HG03439 (cell line): ENCODE results near the gene ZBTB5.
A peak's percentile ranks its signal among the peaks of the same experiment; 100 is the strongest.
"Not testable (repeated sequence)": the region's sequence is repeated elsewhere in the genome, so short reads cannot be mapped to it uniquely, and the experiment has no call there.

Experiments
- ATAC-seq: cut with Tn5 transposase; IDR thresholded peaks from one replicate; pipeline ENCODE4 v1.9.1; 2021; ENCODE audit warnings: mild to moderate bottlenecking, moderate library complexity; ENCODE audit not compliant: unreplicated experiment

ZBTB5 gene

DNA sequence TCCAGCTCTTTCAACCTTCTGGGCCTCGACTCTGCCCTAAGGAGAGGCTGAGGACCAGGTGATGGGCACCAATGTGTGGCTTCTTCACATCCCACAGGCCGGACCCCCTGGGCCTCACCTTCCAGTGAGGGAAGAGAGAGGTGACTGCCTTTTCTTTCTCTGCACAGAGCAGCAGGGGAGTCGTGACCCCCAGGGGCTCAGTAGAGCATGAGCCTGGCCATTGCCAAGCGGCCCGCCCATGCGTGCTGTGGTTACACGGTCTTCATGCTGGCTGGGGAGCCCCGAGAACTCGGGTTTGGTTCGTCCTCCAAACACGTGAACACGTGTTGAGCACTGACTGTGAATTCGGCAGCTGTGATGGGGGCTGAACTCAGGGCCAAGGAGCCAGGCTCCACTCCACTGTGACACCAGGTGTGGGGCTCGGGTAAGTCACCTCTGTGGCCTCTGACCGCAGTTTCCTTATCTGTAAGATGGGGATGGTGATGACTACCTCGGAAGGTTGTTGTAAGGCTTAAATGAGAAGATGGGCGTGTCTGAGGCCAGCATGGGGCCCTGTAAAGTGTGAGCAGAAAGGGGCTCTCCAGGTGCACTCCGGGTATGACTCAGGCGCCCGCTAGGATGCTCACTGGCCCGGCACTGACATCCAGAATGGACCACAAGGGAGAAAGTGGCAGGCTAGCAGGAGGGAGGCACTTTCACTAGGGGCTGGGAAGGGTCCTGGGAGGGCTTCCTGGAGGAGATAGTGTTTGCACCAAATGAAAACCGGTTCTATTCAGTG lies 56.1 kb downstream of the ZBTB5 start:
- peak; percentile 86 for ATAC-seq

DNA sequence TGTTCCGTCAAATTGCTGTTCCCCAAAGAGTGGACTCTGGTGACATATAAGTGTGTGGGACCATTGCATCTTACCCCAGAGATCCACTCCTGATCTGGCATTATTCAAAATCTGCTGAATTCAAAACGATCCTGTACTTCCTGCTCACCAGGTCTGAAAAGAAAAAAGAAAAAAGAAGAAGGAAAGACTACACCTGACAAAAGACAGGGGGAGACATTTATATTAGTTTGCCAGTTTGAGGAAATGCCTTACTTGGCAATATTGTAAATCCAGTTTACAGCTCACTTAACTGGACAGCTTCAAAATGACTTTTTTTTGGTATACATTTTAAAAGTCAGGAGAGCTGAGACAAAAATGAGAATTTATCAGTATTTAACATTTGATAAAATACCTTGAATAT lies 57.8 kb downstream of the ZBTB5 start:
- ATAC-seq: no peak

- no peak for ATAC-seq
Observed at GRCh38 chr9:37406603-37407401, 58.4 kb downstream of the ZBTB5 start.

DNA sequence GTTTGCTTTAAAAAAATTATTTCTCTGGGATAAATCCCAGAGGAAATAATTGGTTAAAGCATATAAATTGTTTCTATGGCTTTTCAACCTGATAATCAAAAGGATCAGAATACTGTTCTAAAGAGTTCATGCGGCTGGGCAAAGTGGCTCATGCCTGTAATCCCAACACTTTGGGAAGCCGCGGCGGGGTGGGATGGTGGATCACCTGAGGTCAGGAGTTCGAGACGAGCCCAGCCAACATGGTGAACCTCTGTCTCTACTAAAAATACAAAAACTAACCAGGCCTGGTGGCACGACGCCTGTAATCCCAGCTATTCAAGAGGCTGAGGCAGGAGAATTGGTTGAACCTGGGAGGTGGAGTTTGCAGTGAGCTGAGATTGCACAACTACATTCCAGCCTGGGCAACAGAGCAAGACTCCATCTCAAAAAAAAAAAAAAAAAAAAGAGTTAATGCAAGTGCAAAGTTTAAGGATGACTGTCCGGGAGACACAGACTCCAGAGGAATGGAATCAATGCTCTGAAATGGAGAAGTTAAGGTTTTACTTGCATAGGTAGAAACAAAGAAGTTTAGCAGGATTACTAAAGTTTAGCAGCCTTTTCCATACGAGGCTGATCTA lies 59.4 kb downstream of the ZBTB5 start:
- ATAC-seq: no peak

DNA sequence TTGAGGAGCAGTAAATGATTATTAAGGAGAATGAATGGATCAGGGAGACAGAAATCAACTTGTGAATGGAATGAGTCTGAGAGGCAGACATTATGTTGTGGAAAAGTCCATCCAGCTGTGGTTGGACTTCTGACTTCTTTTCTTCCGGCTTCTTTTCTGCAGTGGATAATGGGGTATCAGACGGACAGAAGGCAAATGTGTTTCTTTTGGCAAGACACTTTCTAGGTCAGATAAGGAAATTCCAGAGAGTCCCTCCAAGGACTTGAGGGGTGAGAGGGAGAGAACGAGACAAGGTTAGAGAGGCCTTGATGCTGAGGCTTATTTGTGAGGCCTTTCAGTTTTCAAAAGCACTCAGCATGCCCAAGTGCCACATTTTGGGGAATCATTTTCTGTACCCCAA lies 59.9 kb downstream of the ZBTB5 start:
- no peak for ATAC-seq

DNA sequence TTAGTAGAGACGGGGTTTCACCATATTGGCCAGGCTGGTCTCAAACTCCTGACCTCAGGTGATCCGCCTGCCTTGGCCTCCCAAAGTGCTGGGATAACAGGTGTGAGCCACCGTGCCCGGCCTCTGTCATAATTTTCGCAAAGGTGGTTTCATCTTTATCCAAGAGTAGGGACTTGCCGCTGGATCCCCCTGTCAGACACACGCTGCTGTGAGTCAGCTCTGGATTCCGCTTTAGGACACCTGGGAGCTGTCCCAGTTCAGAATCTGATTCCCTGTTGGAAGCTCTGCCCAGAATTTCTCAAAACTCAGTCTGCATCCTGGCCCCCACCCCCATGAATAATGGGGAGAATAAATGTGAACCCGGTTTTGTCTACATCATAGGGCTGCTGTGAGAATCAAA lies 60.7 kb downstream of the ZBTB5 start:
- ATAC-seq: no peak

DNA sequence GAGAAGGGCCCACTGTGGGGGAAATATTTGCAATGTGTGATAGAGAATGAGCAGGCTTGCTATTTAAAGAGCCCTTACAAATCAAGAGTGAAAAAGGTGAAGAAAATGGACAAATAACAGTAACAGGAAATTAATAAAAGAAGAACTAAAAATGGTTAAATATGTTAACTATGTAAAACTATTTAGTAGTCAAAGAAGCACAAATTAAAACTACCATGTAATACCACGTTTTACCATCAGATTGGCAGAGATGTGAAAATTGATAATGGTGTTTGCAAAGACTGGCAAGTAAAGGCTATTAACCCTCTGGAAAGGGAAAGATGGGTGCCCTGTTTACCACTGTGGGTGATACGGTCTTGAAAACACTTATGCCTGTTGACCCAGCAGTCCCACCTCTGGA lies 65.9 kb downstream of the ZBTB5 start:
- no peak for ATAC-seq

DNA sequence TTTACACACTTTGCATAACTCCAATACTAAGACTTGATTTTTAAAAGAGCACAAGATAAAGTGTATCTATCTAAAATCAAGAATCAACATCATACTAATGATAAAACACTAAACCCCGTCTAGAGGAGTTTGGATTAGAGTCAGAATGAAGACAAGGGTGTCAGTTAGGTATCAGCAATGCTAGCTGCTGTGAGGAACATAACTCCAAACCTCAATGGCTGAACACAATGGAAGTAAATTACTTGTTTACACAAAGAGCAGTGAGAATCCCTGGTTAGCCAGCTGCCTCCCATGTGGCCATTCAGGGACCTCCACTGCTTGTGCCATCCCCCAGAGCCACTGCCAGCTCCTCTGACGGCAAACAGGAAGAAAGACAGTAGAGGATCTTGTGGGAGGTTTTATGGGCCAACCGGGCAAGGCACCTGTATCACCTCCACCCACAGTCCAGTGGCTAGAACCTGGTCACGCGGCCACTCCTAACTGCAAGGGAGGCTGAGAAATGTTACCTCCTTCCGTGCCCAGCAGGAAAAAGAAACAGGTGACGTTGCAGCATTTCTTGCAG lies 66.7 kb downstream of the ZBTB5 start:
- no peak for ATAC-seq

DNA sequence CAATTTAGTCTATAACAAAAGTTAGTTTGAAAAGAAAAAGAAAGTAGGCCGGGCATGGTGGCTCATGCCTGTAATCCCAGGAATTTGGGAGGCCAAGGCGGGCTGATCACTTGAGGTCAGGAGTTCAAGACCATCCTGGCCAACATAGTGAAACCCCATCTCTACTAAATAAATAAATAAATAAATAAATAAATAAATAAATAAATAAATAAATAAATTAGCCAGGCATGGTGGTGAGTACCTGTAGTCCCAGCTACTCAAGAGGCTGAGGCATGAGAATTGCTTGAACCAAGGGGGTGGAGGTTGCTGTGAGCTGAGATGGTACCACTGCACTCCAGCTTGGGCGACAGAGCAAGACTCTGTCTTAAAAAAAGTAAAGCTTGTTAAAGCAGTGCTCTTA lies 67.3 kb downstream of the ZBTB5 start:
- not testable (repeated sequence) for ATAC-seq

DNA sequence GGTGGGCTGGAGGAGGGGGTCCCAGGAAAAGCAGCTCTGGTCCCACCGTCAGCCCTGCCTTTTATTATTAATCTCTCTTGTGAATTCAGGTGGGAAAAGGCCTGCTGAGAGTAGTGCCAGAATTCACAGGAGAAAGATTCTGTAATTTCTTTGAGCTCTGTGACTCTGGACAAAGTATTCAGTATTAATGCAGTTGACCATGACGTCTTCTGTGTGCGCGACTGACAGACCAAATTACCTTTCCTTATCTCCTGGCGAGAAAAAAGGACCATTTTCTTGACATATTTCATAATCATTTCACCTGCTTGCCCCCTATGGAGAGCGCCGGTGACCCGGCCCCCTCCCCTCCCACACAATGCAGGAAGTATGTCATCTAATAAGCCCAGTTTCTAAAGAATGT lies 69.6 kb downstream of the ZBTB5 start:
- no peak for ATAC-seq

- ATAC-seq: no peak
Observed at GRCh38 chr9:37395229-37395628, 70.0 kb downstream of the ZBTB5 start.

- no peak for ATAC-seq
Observed at GRCh38 chr9:37392272-37392671, 73.0 kb downstream of the ZBTB5 start.

DNA sequence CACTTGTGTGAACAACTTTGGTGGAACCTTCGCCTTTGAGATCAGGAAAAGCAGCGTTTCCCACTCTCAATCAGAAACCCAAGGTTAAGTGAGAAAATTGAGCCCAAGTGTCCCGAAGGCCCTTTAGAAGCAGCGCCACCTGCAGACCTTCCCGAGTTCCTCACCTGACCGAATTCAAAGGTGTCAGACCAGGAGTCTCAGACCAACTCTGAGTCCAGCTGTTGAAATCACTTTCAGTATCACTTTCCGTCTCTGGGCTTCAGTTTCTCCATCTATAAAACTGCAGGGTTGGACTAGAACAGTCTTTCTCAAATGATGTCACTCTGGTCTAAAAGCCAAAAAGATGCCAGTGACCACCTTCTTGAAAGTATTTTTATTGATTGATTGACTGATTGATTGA lies 74.5 kb downstream of the ZBTB5 start:
- ATAC-seq: peak; percentile 81
